Mammary epithelial cell (primary cell): ENCODE results near the gene ZDHHC5.

Experiments used
- EZH2 ChIP-seq: IDR thresholded peaks from 2 replicates; pipeline ENCODE4 v1.6.1; 2012; ENCODE audit warnings: low read length, inconsistent platforms, borderline replicate concordance
- TF ChIP-seq, protein P1 (sequence below), 2 donors: IDR thresholded peaks in 1 of 2; conservative IDR thresholded peaks in 1 of 2; 2 replicates each; pipeline ENCODE4 v1.5.1; 2011 to 2012; ENCODE audit warnings: inconsistent platforms in 2 of 2, low read length in 2 of 2, mild to moderate bottlenecking in 2 of 2, control low read depth in 1 of 2, low read depth in 1 of 2; ENCODE audit not compliant: insufficient read depth in 1 of 2; ENCODE audit errors: extremely low read depth in 1 of 2

DNA sequence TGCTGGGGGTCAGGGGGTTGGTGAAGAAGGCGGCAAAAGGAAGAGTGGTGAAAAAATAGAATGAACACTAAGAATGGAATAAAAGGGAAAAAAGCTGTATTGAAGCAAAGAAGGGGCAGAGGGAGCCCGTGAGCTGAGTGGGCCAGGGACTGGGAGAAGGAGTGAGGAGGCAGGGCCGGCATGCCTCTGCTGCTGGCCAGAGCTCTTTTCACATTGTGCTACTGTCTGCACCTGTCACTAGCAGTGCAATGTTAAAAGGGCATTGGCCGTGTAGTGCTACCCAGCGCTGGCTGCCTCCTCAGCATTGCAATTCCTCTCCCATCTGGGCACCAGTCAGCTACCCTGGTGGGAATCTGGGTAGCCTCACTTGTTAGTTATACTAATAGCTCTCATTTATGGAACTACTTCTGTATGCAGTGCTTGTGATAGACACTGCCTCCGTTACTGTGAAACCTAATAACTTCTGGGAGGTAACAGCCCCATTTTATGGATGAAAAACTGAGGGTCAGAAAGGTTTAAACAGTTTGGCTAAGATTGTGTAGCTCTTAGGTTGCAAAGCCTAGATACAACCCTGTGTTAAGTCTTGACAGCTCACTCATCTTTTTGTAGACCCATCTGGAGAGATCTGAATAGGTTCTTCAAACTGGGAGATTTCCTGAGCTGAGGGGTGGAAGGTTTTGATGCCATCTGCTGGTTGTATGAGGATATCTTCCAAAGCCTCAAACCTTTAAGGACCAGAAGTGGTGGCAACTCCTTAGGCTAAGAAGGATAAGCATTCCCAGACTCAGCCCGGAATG is 26.7 kb upstream of the ZDHHC5 start:
- TF ChIP-seq, protein P1, sequence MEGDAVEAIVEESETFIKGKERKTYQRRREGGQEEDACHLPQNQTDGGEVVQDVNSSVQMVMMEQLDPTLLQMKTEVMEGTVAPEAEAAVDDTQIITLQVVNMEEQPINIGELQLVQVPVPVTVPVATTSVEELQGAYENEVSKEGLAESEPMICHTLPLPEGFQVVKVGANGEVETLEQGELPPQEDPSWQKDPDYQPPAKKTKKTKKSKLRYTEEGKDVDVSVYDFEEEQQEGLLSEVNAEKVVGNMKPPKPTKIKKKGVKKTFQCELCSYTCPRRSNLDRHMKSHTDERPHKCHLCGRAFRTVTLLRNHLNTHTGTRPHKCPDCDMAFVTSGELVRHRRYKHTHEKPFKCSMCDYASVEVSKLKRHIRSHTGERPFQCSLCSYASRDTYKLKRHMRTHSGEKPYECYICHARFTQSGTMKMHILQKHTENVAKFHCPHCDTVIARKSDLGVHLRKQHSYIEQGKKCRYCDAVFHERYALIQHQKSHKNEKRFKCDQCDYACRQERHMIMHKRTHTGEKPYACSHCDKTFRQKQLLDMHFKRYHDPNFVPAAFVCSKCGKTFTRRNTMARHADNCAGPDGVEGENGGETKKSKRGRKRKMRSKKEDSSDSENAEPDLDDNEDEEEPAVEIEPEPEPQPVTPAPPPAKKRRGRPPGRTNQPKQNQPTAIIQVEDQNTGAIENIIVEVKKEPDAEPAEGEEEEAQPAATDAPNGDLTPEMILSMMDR (conservative IDR thresholded peaks at IDR 0.05 in 1 of 2, IDR thresholded peaks at IDR 0.05 in 1 of 2; ENCODE audit: extremely low read depth in 1 of 2, insufficient read depth in 1 of 2, low read depth in 1 of 2, low read length in 2 of 2): peak; percentile 48 to 77
- TF ChIP-seq EZH2: no peak
